ENCODE results near the gene COL6A6. TPM values are rescaled to one million over a fixed set of nuclear protein-coding genes. Genes with fewer than 3 reads are reported as not detected.

Gene COL6A6
- total and polyA plus RNA-seq, 9 donors, result 88.7 to 145 (median 112) TPM

GRCh38 chr3:130504701-130505100 is 12.3 kb upstream of the COL6A6 start:
- no peak for DNase-seq
- no peaks in the 10 kb centered on the region for H3K9me3 ChIP-seq (replicated peaks; ENCODE audit: control insufficient read depth, low read depth, low read length)
- H3K36me3 ChIP-seq (ENCODE audit: control insufficient read depth, insufficient read depth, low read length), result no peaks in the 10 kb centered on the region
- H3K27ac ChIP-seq (ENCODE audit: low read length), result no peak overlapping the region
- no CpG with 5 or more reads among the region's 2 CpGs for WGBS (ENCODE audit: insufficient coverage)
- no peaks in the 10 kb centered on the region for H3K27me3 ChIP-seq (ENCODE audit: control insufficient read depth, insufficient read depth, low read length)
- H3K4me3 ChIP-seq (ENCODE audit: low read length), result no peak overlapping the region
- peaks cover 16% of the 10 kb centered on the region for H3K4me1 ChIP-seq (ENCODE audit: control insufficient read depth, insufficient read depth, low read length)

- DNase-seq, result peak; percentile 72
- WGBS (ENCODE audit: insufficient coverage), result no CpG with 5 or more reads among the region's 3 CpGs
- Histone ChIP-seq H3K4me3 (ENCODE audit: low read length) (no peak overlapping the region), H3K4me1 (ENCODE audit: control insufficient read depth, insufficient read depth, low read length) (peaks cover 16% of the 10 kb centered on the region), H3K9me3 (replicated peaks; ENCODE audit: control insufficient read depth, low read depth, low read length) (no peaks in the 10 kb centered on the region), H3K27me3 (ENCODE audit: control insufficient read depth, insufficient read depth, low read length) (no peaks in the 10 kb centered on the region), H3K36me3 (ENCODE audit: control insufficient read depth, insufficient read depth, low read length) (no peaks in the 10 kb centered on the region), H3K27ac (ENCODE audit: low read length) (peak overlapping the region; percentile 31)
Observed at GRCh38 chr3:130506031-130506430, 10.9 kb upstream of the COL6A6 start.

- Histone ChIP-seq H3K4me1 (ENCODE audit: control insufficient read depth, insufficient read depth, low read length) (peaks cover 16% of the 10 kb centered on the region), H3K4me3 (ENCODE audit: low read length) (no peak overlapping the region), H3K27me3 (ENCODE audit: control insufficient read depth, insufficient read depth, low read length) (no peaks in the 10 kb centered on the region), H3K27ac (ENCODE audit: low read length) (no peak overlapping the region), H3K36me3 (ENCODE audit: control insufficient read depth, insufficient read depth, low read length) (no peaks in the 10 kb centered on the region), H3K9me3 (replicated peaks; ENCODE audit: control insufficient read depth, low read depth, low read length) (no peaks in the 10 kb centered on the region)
- no peak for DNase-seq
- 100% methylated on average over 1 of the region's 2 CpGs for WGBS (ENCODE audit: insufficient coverage)
Observed at GRCh38 chr3:130507746-130508145, 9.2 kb upstream of the COL6A6 start.

GRCh38 chr3:130509008-130509407 is 8.0 kb upstream of the COL6A6 start:
- H3K4me3 ChIP-seq (ENCODE audit: low read length), result no peak overlapping the region
- DNase-seq, result peak; percentile 93
- peaks cover 16% of the 10 kb centered on the region for H3K4me1 ChIP-seq (ENCODE audit: control insufficient read depth, insufficient read depth, low read length)
- peak overlapping the region; percentile 62 for H3K27ac ChIP-seq (ENCODE audit: low read length)
- H3K36me3 ChIP-seq (ENCODE audit: control insufficient read depth, insufficient read depth, low read length), result no peaks in the 10 kb centered on the region
- H3K9me3 ChIP-seq (replicated peaks; ENCODE audit: control insufficient read depth, low read depth, low read length), result no peaks in the 10 kb centered on the region
- H3K27me3 ChIP-seq (ENCODE audit: control insufficient read depth, insufficient read depth, low read length), result no peaks in the 10 kb centered on the region
- WGBS (ENCODE audit: insufficient coverage), result 10% methylated on average over 6 of the region's 6 CpGs

- H3K27ac ChIP-seq (ENCODE audit: low read length), result peak overlapping the region; percentile 51
- no peaks in the 10 kb centered on the region for H3K36me3 ChIP-seq (ENCODE audit: control insufficient read depth, insufficient read depth, low read length)
- H3K4me3 ChIP-seq (ENCODE audit: low read length), result no peak overlapping the region
- H3K27me3 ChIP-seq (ENCODE audit: control insufficient read depth, insufficient read depth, low read length), result peaks cover 16% of the 10 kb centered on the region
- no CpG with 5 or more reads among the region's 1 CpG for WGBS (ENCODE audit: insufficient coverage)
- H3K9me3 ChIP-seq (replicated peaks; ENCODE audit: control insufficient read depth, low read depth, low read length), result peaks cover 2% of the 10 kb centered on the region
- H3K4me1 ChIP-seq (ENCODE audit: control insufficient read depth, insufficient read depth, low read length), result no peaks in the 10 kb centered on the region
- DNase-seq, result peak; percentile 85
Observed at GRCh38 chr3:130514681-130515080, 2.3 kb upstream of the COL6A6 start.

GRCh38 chr3:130515755-130516154 is 1.2 kb upstream of the COL6A6 start:
- Histone ChIP-seq H3K4me3 (ENCODE audit: low read length) (no peak overlapping the region), H3K9me3 (replicated peaks; ENCODE audit: control insufficient read depth, low read depth, low read length) (peaks cover 2% of the 10 kb centered on the region), H3K4me1 (ENCODE audit: control insufficient read depth, insufficient read depth, low read length) (no peaks in the 10 kb centered on the region), H3K27me3 (ENCODE audit: control insufficient read depth, insufficient read depth, low read length) (peaks cover 16% of the 10 kb centered on the region), H3K36me3 (ENCODE audit: control insufficient read depth, insufficient read depth, low read length) (no peaks in the 10 kb centered on the region), H3K27ac (ENCODE audit: low read length) (no peak overlapping the region)
- WGBS (ENCODE audit: insufficient coverage), result 91% methylated on average over 1 of the region's 2 CpGs
- DNase-seq, result no peak

GRCh38 chr3:130517602-130518001 is 625 bp downstream of the COL6A6 start:
- Histone ChIP-seq H3K4me1 (ENCODE audit: control insufficient read depth, insufficient read depth, low read length) (peaks cover 3% of the 10 kb centered on the region), H3K27me3 (ENCODE audit: control insufficient read depth, insufficient read depth, low read length) (peaks cover 16% of the 10 kb centered on the region), H3K36me3 (ENCODE audit: control insufficient read depth, insufficient read depth, low read length) (no peaks in the 10 kb centered on the region), H3K27ac (ENCODE audit: low read length) (peak overlapping the region; percentile 87), H3K9me3 (replicated peaks; ENCODE audit: control insufficient read depth, low read depth, low read length) (peaks cover 2% of the 10 kb centered on the region), H3K4me3 (ENCODE audit: low read length) (peak overlapping the region; percentile 71)
- peak; percentile 54 for DNase-seq
- WGBS (ENCODE audit: insufficient coverage), result 21% methylated on average over 8 of the region's 11 CpGs

- no peaks in the 10 kb centered on the region for H3K9me3 ChIP-seq (replicated peaks; ENCODE audit: control insufficient read depth, low read depth, low read length)
- H3K4me1 ChIP-seq (ENCODE audit: control insufficient read depth, insufficient read depth, low read length), result peaks cover 10% of the 10 kb centered on the region
- H3K4me3 ChIP-seq (ENCODE audit: low read length), result peak overlapping the region; percentile 71
- DNase-seq, result peak; percentile 65
- peaks cover 16% of the 10 kb centered on the region for H3K27me3 ChIP-seq (ENCODE audit: control insufficient read depth, insufficient read depth, low read length)
- peak overlapping the region; percentile 21 for H3K27ac ChIP-seq (ENCODE audit: low read length)
- no CpG with 5 or more reads among the region's 4 CpGs for WGBS (ENCODE audit: insufficient coverage)
- no peaks in the 10 kb centered on the region for H3K36me3 ChIP-seq (ENCODE audit: control insufficient read depth, insufficient read depth, low read length)
Observed at GRCh38 chr3:130519754-130520153, 2.8 kb downstream of the COL6A6 start.

- Histone ChIP-seq H3K4me1 (ENCODE audit: control insufficient read depth, insufficient read depth, low read length) (peaks cover 13% of the 10 kb centered on the region), H3K9me3 (replicated peaks; ENCODE audit: control insufficient read depth, low read depth, low read length) (no peaks in the 10 kb centered on the region), H3K27me3 (ENCODE audit: control insufficient read depth, insufficient read depth, low read length) (peaks cover 3% of the 10 kb centered on the region), H3K4me3 (ENCODE audit: low read length) (no peak overlapping the region), H3K27ac (ENCODE audit: low read length) (no peak overlapping the region), H3K36me3 (ENCODE audit: control insufficient read depth, insufficient read depth, low read length) (peaks cover 3% of the 10 kb centered on the region)
- no peak for DNase-seq
- WGBS (ENCODE audit: insufficient coverage), result 81% methylated on average over 2 of the region's 2 CpGs
Observed at GRCh38 chr3:130522399-130522798, 5.4 kb downstream of the COL6A6 start.

GRCh38 chr3:130527426-130527825 is 10.4 kb downstream of the COL6A6 start:
- H3K4me1 ChIP-seq (ENCODE audit: control insufficient read depth, insufficient read depth, low read length), result peaks cover 10% of the 10 kb centered on the region
- no CpG with 5 or more reads among the region's 1 CpG for WGBS (ENCODE audit: insufficient coverage)
- peak; percentile 72 for DNase-seq

GRCh38 chr3:130528120-130528519 is 11.1 kb downstream of the COL6A6 start:
- 40% methylated on average over 1 of the region's 1 CpG for WGBS (ENCODE audit: insufficient coverage)
- no peak for DNase-seq
- Histone ChIP-seq H3K27ac (ENCODE audit: low read length) (no peak overlapping the region), H3K9me3 (replicated peaks; ENCODE audit: control insufficient read depth, low read depth, low read length) (no peaks in the 10 kb centered on the region), H3K4me1 (ENCODE audit: control insufficient read depth, insufficient read depth, low read length) (peaks cover 5% of the 10 kb centered on the region), H3K27me3 (ENCODE audit: control insufficient read depth, insufficient read depth, low read length) (no peaks in the 10 kb centered on the region), H3K36me3 (ENCODE audit: control insufficient read depth, insufficient read depth, low read length) (peaks cover 3% of the 10 kb centered on the region), H3K4me3 (ENCODE audit: low read length) (no peak overlapping the region)

More at GRCh38 chr3:130527426-130527825, 10.4 kb downstream of the COL6A6 start:
- Histone ChIP-seq H3K4me3 (ENCODE audit: low read length) (no peak overlapping the region), H3K27me3 (ENCODE audit: control insufficient read depth, insufficient read depth, low read length) (no peaks in the 10 kb centered on the region), H3K36me3 (ENCODE audit: control insufficient read depth, insufficient read depth, low read length) (peaks cover 3% of the 10 kb centered on the region), H3K9me3 (replicated peaks; ENCODE audit: control insufficient read depth, low read depth, low read length) (no peaks in the 10 kb centered on the region), H3K27ac (ENCODE audit: low read length) (peak overlapping the region; percentile 10)
